ELF-1 (cell line): ENCODE measurements around the gene EOGT.

Source experiments
- DNase-seq: peaks from one replicate; pipeline ENCODE4 v3.0.0-alpha.2; 2016; ENCODE audit warnings: low read depth, low spot score

EOGT gene

GRCh38 chr3:69009559-69010410 lies 3.7 kb downstream of the EOGT start:
- DNase-seq, result peak; percentile 58

DNA sequence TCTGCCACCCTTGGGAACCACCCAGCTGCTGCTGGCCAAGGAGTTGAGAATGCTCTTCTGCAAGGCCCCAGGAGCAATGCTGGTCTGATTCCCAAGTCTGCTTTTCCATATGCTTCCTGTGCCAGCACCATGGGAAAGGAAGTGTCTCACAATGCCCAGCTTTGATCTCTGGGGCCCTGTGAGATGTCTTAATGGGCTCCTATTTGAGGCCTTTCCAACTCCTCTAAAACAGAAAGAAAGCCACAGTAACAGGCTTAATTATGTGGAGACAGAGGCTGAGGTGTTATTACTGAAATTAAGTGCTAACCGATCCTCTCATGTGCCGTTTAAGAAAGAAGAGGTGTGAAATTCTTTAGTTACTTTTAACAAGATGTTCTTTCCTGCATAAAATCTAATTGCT lies 4.5 kb downstream of the EOGT start:
- peak; percentile 71 for DNase-seq

DNA sequence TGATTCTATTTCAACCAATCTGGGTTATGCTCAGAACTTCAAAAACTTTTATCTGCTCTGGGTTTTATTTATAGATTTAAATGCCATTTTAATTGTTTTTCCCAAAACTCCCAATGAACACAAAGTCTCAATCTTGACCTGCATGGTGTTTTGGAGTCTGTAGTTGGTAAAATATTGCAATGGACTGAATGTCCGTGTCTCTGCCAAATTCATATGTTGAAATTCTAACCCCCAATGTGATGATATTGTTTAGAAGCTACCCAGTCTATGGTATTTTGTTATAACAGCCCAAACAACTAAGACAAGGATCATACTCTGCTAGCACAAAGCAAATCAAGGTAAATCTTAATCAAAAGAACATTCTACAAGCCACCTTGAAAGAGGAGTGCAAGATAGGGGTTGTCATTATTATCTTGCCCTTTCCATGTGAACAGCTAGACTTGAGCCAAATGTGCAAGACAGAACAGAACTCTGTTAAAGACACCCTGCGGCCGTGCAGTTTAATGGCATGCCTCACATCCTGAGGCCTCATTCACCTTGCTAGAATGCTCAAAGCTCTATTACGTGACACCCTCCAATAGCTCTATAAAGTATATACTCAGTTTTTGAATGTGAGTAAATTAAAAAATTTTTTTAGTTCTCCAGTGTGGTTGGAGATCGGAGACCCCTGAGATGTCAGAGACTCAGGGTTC lies 7.5 kb downstream of the EOGT start:
- DNase-seq, result no peak

DNA sequence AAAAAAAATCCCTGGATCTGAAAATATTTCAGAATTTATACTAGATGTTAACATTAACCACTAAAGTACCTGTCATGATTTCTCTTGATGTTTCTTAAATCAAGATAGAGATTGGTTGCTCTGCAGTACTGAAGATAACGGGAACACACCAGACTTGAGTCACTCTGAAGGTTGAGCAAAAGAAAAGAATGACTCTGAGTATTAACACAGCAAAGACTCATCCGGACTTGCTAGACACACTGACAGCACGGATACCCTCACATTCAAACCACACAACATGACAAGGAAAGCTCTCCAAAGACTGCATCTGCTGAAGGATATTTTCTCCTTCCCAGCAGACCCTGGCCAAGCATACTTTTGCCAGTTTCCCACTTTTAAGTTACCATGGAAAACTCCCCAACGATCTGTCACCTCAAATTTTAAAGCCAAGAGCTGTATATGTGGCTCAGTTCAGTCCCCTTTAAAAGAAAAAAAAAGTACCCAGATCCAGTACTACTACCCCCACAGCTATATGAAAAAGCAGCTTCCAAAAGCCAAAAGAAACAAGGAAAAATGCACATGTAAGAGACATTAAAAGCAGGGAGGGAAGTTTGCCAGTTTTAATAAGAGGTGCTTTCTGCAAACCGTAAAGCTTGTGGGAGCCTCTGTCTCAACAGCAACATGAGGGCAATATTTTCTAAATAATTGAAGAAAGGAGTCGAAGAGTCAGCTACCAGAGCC lies 8.3 kb downstream of the EOGT start:
- DNase-seq, result no peak

GRCh38 chr3:69004138-69004537 lies 9.3 kb downstream of the EOGT start:
- DNase-seq, result no peak

GRCh38 chr3:68999605-69000004 lies 13.9 kb downstream of the EOGT start:
- no peak for DNase-seq

GRCh38 chr3:68999158-68999557 lies 14.3 kb downstream of the EOGT start:
- DNase-seq, result no peak

DNA sequence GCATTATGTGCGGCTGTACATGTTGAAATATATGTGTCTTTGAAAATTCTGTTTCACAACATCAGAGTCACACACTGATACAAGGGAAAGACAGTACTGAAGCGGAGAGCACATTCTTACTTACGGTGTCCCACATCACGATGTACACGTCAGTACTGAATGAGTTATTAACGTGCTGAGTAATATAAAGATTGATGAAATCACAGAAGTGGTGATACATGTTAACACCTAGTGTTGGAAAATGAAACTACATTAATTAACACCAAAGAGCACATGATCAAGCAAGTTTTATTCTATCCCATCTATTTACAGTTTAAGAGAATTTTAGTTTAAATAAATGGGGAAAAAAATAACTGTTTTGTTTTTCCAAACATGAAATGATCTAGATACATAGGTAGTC lies 15.6 kb downstream of the EOGT start:
- DNase-seq, result no peak

DNA sequence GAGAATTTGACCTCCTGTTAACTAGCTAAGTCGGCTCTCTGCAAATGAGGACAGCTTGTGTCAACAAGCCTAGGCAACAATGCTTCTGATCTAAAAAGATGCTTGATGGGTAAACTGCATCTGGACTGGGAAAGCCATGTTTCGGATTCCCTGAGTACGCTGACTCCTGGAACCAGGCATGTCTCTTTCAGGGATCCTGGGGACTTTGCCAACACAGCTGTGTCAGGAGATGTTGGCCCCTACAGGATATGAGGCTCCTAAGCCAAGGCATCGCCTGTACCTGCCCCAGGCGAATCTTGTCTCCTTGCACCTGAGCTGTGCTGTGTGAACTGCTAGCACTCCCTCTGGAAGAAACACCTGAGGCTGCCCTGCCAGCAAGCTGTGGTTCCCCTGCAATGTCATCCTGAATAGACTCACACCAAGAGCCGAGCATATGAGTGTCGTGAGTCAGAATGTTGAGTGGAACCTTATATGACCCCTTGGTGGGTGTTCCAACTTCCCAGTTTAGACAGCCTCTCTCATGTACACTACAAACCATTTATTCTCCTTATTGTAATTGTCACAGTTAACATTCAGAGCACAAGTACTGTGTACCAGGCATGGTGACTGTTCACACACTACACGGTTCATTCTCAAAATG lies 17.0 kb downstream of the EOGT start:
- no peak for DNase-seq

- no peak for DNase-seq
Measured at GRCh38 chr3:68988740-68989139, 24.7 kb downstream of the EOGT start.

DNA sequence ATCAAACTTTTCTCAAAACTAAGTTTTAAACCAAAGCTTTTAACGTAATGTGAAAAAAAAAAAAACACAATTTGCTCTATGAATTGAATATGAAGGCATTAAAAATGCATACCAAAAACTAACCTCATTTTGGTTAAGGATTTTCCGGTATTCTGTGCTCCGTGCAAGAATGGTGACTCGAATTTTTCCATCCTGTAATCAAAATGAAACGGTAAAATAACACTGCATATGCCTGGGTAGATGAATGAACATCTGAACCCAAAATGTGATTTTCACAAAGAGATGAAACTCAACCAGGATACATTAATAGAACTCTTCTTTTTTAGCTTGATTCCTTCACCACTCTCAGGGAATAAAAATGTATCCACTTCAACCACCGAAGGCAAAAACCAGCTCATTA lies 26.2 kb downstream of the EOGT start:
- no peak for DNase-seq

DNA sequence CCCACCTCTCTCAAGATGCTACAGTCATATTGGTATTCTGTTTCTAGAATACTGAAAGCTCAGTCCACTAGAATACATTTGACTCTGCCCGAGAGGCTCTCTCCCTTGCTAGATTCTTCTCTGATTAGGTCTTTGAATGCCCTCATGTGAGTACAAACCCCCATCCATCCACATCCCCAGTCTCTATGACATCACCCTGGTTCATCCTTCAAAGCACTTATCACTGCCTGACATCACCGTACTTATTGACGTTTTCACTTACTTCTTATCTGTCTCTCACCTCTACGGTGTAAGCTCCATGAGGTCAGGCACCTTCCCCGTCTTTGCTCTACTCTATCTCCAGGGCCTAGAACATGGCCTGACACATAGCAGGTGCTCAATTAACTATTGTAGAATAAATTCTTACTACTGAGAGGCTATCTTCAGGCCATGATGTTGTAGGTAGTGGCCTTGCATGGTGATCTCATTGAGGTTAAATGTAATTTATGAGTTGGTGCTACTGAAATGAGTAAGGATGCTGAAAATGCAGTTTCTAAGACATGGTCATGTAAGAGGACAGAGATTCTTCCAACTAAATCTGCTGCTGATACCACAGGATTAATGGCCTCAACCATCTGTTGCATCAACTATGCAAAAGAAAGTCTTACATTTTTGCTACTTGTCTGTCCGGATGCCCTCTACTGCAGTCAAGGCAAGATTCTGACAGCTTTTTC lies 26.8 kb downstream of the EOGT start:
- no peak for DNase-seq

- DNase-seq, result no peak
Measured at GRCh38 chr3:68985146-68985790, 28.2 kb downstream of the EOGT start.

DNA sequence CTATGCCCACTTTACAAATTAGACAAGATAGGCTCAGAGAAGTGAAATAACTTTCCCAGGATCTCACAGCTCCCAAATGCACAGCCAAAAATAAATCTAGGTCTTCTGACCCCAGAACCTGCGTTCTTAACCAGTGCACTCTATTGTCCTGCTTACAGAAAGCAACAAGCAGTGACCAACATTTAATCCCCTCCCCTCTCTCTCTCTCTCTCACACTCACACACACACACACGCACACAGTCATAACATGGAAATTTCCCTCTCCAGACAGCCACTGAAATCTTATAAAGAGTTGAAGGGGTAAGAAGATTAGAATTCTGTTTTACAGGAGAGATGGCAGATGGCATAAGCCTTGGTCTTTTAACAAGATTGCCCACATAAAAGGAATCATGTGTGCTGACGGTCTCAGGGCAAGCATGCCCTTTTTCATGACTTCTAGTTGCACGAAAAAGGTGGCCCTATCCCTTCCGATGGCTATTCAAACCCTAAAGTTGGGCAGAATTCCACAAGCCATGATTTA lies 29.4 kb downstream of the EOGT start:
- DNase-seq, result no peak

DNA sequence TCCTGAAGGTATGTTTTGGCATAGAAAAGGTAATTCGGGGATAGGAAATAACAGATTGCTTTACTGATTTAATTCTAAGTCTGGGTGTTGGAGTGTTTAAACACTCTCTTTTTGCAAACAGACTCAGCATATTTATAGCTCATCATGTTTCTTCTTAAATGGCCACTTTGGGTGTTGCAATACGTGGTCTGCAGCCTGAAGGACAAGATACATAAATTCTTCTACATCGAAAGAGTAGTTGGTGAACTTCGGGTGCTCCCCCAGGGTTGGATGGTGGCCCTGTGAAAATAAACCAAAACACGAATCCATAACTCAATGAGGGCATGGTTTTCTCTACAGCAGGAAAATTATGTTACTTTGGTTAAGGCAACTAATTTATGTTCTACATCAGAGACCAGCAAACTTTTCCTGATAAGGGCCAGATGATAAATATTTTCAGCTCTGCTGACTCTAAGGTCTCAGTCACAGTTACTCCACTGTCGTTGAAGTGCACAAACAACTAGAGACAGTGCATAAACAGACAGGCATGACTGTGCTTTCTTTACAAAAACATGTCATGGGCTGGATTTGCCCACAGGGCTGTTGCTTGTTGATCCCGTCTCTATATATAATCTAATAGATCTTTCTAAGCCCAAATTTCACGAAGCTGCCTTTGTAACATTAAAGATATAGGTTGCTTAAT lies 35.9 kb downstream of the EOGT start:
- no peak for DNase-seq

GRCh38 chr3:68974711-68975110 lies 38.8 kb downstream of the EOGT start:
- DNase-seq, result no peak

DNA sequence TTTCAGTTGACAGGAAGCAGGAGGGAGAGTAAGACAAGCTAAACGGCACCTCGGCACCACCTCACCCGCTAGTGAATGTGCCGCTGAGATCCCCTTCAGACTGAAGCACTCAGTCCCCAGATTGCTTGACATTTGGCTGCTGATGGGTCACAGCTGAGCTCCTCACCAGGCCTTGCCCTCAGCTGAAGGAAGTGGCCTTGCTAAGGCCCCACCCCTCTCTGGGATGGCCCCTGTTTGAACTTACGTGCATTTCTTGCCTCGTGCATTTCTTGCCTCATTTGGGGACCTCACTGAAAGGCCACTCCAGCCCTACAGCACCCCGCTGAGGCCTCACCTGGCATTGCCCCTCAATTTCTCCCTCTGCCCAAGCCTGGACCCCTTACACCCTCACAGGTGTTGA lies 39.8 kb downstream of the EOGT start:
- no peak for DNase-seq

GRCh38 chr3:68972358-68972979 lies 41.0 kb downstream of the EOGT start:
- DNase-seq, result peak; percentile 84

GRCh38 chr3:68964694-68965093 lies 48.8 kb downstream of the EOGT start:
- no peak for DNase-seq

DNA sequence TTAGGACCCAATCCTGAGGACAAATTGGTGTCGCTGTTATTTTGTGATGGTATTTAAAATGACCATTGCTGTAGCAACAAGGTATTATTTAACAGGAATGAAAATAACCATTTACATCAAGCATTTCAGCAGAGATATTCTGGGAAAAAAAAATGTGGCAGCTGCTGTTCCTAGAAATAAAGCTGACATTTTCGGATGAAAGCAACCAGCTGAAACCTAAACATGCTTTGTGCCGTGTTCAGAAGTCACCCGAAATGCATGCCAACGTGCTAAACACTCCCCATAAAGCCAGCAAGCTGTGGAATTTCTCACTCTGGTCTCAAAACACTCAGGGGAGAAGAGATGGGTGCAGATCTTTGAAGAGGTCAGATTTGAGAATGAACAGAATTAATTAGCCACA lies 49.6 kb downstream of the EOGT start:
- no peak for DNase-seq
